GM19452 (cell line): ENCODE data around the gene SHOX.

Source experiments
- ATAC-seq: cut with Tn5 transposase; IDR thresholded peaks from one replicate; pipeline ENCODE4 v1.9.1; 2021; ENCODE audit not compliant: unreplicated experiment

SHOX gene

GRCh38 chrX:663841-664240, 33.2 kb downstream of the SHOX start:
- no peak for ATAC-seq

GRCh38 chrX:666762-667720, 36.5 kb downstream of the SHOX start:
- no peak for ATAC-seq

DNA sequence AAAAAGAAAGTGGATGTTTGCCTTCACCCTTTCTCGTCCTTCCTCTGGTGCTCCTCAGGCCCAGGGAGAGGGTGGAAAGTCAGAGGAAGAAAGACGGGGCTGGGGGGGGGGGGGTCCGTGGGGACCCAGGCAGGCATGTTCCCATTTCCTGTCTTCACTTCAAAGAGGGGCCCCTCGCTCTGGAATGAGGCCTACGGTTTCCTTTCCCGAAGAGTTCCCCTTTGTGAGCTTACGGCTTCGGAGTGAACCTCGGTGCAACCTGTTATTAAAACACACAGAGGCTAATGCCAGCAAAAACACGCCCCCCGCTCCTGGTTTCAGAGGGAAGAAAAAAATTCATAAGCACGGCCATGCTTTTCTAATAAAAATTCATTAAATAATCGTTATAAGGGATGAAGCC, 40.1 kb downstream of the SHOX start:
- no peak for ATAC-seq

DNA sequence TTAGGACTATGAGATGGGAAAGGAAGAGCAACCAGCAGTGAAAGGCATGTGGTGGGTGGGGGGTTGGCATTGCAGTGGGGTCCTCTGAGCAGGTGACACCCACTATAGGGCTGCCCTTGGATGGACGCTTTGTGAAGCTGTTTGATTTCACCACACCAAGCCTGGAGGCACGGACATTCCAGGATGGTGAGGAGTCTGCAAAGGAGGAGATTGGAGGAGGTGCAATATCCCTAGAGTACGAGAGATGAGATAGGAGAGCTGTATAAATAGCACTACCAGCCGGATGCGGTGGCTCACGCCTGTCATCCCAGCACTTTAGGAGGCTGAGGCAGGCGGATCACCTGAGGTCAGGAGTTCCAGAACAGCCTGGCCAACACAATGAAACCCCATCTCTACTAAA, 42.3 kb downstream of the SHOX start:
- no peak for ATAC-seq

DNA sequence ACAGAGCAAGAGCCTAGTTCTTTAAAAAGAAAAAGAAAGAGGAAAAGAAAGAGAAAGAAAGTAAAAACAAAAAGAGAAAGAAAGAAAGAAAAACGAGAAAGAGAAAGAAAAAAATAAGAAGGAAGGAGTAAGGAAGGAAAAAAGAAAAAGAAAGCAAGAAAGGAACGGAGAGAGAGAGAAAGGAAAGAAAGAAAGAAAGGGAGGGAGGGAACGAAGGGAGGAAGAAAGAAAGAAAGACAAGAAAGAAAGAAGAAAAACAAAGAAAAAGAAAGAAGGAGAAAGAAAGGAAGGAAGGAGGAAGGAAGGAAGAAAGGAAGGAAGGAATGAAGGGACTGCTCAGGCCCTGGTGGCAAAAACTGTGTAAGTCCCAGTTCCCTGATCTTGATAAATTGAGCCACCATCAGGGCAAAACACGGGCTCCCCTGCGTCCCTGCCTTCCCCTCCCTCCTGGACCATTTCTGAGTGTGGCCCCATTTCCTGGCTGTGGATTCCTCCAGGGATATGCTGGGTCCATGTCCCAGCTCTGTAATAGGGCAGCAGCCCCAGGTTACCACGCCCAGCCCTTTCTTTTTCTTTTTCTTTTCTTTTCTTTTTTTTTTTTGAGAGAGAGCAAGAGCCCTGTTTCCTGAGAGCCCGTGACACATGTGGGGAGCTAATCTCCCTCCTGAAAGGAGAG, 44.8 kb downstream of the SHOX start:
- no peak for ATAC-seq

GRCh38 chrX:675955-676295, 45.3 kb downstream of the SHOX start:
- ATAC-seq, result no peak

GRCh38 chrX:677376-677775, 46.8 kb downstream of the SHOX start:
- no peak for ATAC-seq

DNA sequence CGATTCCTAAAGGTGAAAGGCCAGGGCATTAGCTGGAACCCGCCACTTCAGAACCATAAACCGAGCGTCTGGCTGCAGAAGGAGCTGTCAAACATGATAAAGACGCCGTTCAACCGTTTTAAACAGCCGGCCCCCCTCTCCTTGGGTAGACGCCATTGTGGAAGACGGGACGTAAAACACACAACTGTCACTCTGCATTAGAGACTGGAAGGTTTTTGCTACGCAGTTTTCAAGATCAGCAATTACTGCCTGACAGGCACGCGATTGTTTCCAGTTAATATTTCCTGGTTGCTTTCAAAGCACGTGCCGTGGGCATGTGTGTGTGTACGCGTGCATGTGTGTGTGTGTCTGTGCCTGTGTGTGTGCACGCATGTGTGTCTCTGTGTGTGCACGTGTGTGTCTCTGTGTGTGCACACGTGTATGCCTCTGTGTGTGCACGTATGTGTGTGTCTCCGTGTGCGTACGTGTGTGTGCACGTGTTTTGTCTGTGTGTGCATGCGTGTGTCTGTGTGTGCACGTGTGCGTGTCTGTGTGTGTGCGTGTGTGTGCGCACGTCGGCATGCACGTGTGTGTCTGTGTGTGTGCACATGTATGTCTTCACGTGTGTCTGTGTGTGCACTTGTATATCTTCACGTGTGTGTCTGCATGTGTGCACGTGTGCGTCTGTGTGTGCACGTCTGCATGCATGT, 48.8 kb downstream of the SHOX start:
- no peak for ATAC-seq

GRCh38 chrX:680062-680461, 49.5 kb downstream of the SHOX start:
- ATAC-seq, result no peak

GRCh38 chrX:681989-682388, 51.4 kb downstream of the SHOX start:
- no peak for ATAC-seq

GRCh38 chrX:682892-683291, 52.3 kb downstream of the SHOX start:
- no peak for ATAC-seq

DNA sequence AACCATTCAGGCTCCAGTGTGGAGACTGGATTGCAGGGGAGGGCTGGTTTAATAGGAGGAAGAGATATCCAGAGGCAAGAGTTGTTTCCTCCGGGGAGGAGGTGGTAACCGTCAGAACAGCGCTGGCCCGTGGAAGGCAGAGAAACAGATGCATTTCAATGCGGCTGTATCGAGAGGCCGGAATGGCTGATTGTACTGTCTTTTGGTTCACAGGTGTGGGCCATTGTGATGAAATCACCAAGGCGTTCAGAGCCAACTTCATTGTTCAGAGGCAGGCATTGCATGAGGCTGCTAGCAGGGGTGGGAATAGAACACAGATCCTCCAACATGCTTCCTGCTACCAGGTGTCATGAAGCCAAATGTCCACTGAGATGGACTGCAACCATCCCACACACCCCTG, 53.0 kb downstream of the SHOX start:
- ATAC-seq, result no peak

GRCh38 chrX:685120-686032, 54.8 kb downstream of the SHOX start:
- no peak for ATAC-seq

GRCh38 chrX:689983-690382, 59.4 kb downstream of the SHOX start:
- no peak for ATAC-seq

DNA sequence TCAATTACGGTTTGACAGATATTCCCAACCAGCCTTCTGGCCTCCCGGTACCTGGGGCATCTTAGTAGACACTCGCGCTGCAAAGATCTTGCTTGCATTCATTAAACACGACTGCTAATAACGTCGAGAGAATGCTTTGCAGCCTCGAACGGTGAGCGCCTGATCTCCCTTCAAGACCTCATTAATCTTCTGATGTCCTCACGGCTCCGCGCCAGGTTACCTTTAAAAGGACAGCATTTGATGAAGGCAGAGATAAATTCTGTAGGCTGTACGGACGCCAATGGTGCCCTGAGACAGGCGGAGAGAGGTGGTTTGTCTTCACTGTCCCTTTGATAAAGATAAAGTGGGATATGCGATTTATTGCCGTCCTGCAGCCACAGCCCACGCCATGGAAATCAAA, 64.2 kb downstream of the SHOX start:
- no peak for ATAC-seq

- ATAC-seq, result no peak
Measured at GRCh38 chrX:698206-698605, 67.6 kb downstream of the SHOX start.

DNA sequence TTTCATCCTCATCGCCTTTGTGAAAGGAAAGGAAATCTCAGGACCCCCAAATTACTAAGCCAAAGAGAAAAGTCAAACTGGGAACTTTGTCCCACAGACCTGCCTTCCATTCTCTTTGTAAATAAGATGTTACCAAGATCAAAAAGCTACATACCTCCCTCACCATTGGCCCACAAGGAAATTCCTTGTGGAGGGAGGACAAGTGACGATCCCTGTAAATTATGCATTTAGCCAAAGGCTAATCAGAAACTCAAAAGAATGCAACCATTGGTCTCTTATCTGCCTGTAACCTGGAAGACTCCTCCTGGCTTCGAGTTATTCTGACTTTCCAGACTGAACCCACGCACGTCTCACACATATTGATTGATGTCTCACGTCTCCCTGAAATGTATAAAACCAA, 70.3 kb downstream of the SHOX start:
- no peak for ATAC-seq

DNA sequence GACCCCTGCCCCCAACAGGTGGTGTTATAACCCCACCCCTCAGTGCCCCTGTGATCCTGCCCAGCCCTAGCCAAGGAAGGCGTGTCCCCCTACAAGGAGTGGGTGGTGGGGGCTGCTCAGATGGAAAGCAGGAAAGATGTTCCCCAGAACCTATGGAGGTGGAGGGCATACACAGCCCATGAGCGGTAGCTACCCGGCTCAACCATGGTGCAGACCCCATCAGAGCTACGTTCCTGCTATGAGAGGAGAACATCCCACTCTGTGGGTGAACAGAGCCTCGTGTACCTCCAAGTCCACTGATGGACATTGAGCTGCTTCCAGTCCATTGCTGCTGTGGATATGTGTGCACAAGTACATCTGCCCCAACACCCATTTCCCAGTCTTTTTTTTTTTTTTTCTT, 71.1 kb downstream of the SHOX start:
- ATAC-seq, result no peak

- ATAC-seq, result no peak
Measured at GRCh38 chrX:703466-703865, 72.9 kb downstream of the SHOX start.

- no peak for ATAC-seq
Measured at GRCh38 chrX:703866-704265, 73.3 kb downstream of the SHOX start.
